Measurements from ENCODE around the gene DAPK1.

The DAPK1 gene

GRCh38 chr9:87685871-87686519 is 188.3 kb downstream of the DAPK1 start:
- no peaks in the 10 kb centered on the region for H3K36me3 ChIP-seq (replicated peaks)
- no peak overlapping the region for H3K4me3 ChIP-seq
- no peaks in the 10 kb centered on the region for H3K9me3 ChIP-seq
- H3K4me1 ChIP-seq: no peaks in the 10 kb centered on the region
- no peak for DNase-seq (ENCODE audit: low spot score in 2 of 2)
- in situ Hi-C loops (cut with MboI; ENCODE audit: low sequenced_read_pairs): no loop called here
- H3K27me3 ChIP-seq (ENCODE audit: low read depth): no peaks in the 10 kb centered on the region

GRCh38 chr9:87686520-87687090 is 188.9 kb downstream of the DAPK1 start:
- in situ Hi-C loops (cut with MboI; ENCODE audit: low sequenced_read_pairs): no loop called here

GRCh38 chr9:87687207-87687606 is 189.5 kb downstream of the DAPK1 start:
- in situ Hi-C loops (cut with MboI; ENCODE audit: low sequenced_read_pairs): no loop called here
- H3K27me3 ChIP-seq (ENCODE audit: low read depth): no peaks in the 10 kb centered on the region
- no peak overlapping the region for H3K4me3 ChIP-seq
- H3K36me3 ChIP-seq (replicated peaks): no peaks in the 10 kb centered on the region
- DNase-seq (ENCODE audit: low spot score in 2 of 2): no peak
- no peaks in the 10 kb centered on the region for H3K9me3 ChIP-seq
- H3K4me1 ChIP-seq: no peaks in the 10 kb centered on the region

More at GRCh38 chr9:87686520-87687090, 188.9 kb downstream of the DAPK1 start:
- H3K9me3 ChIP-seq: no peaks in the 10 kb centered on the region
- H3K36me3 ChIP-seq (replicated peaks): no peaks in the 10 kb centered on the region
- no peaks in the 10 kb centered on the region for H3K4me1 ChIP-seq
- H3K4me3 ChIP-seq: no peak overlapping the region
- DNase-seq (ENCODE audit: low spot score in 2 of 2): no peak
- no peaks in the 10 kb centered on the region for H3K27me3 ChIP-seq (ENCODE audit: low read depth)

- Histone ChIP-seq H3K27me3 (ENCODE audit: low read depth) (no peaks in the 10 kb centered on the region), H3K36me3 (replicated peaks) (no peaks in the 10 kb centered on the region), H3K4me1 (no peaks in the 10 kb centered on the region), H3K4me3 (no peak overlapping the region), H3K9me3 (no peaks in the 10 kb centered on the region)
- no peak for DNase-seq (ENCODE audit: low spot score in 2 of 2)
- in situ Hi-C loops (cut with MboI; ENCODE audit: low sequenced_read_pairs): no loop called here
Observed at GRCh38 chr9:87694236-87694755, 196.6 kb downstream of the DAPK1 start.

GRCh38 chr9:87695523-87695922 is 197.9 kb downstream of the DAPK1 start:
- Histone ChIP-seq H3K27me3 (ENCODE audit: low read depth) (no peaks in the 10 kb centered on the region), H3K4me3 (no peak overlapping the region), H3K9me3 (no peaks in the 10 kb centered on the region), H3K4me1 (no peaks in the 10 kb centered on the region), H3K36me3 (replicated peaks) (no peaks in the 10 kb centered on the region)
- DNase-seq (ENCODE audit: low spot score in 2 of 2): no peak
- in situ Hi-C loops (cut with MboI; ENCODE audit: low sequenced_read_pairs): no loop called here

GRCh38 chr9:87696641-87697040 is 199.0 kb downstream of the DAPK1 start:
- Histone ChIP-seq H3K36me3 (replicated peaks) (no peaks in the 10 kb centered on the region), H3K27me3 (ENCODE audit: low read depth) (no peaks in the 10 kb centered on the region), H3K9me3 (no peaks in the 10 kb centered on the region), H3K4me3 (no peak overlapping the region), H3K4me1 (peaks cover 3% of the 10 kb centered on the region; the same call in 1 of the 2 replicates)
- in situ Hi-C loops (cut with MboI; ENCODE audit: low sequenced_read_pairs): no loop called here
- no peak for DNase-seq (ENCODE audit: low spot score in 2 of 2)

GRCh38 chr9:87698069-87698809 is 200.6 kb downstream of the DAPK1 start:
- DNase-seq (ENCODE audit: low spot score in 2 of 2): no peak
- Histone ChIP-seq H3K4me1 (peaks cover 10% of the 10 kb centered on the region), H3K27me3 (ENCODE audit: low read depth) (no peaks in the 10 kb centered on the region), H3K9me3 (no peaks in the 10 kb centered on the region), H3K36me3 (replicated peaks) (no peaks in the 10 kb centered on the region), H3K4me3 (no peak overlapping the region)
- in situ Hi-C loops (cut with MboI; ENCODE audit: low sequenced_read_pairs): no loop called here

GRCh38 chr9:87699835-87700234 is 202.2 kb downstream of the DAPK1 start:
- no peak for DNase-seq (ENCODE audit: low spot score in 2 of 2)
- Histone ChIP-seq H3K36me3 (replicated peaks) (no peaks in the 10 kb centered on the region), H3K27me3 (ENCODE audit: low read depth) (no peaks in the 10 kb centered on the region), H3K4me1 (peaks cover 10% of the 10 kb centered on the region), H3K4me3 (no peak overlapping the region), H3K9me3 (no peaks in the 10 kb centered on the region)
- in situ Hi-C loops (cut with MboI; ENCODE audit: low sequenced_read_pairs): no loop called here

- no peak for DNase-seq (ENCODE audit: low spot score in 2 of 2)
- H3K4me1 ChIP-seq: peaks cover 10% of the 10 kb centered on the region
- no peaks in the 10 kb centered on the region for H3K27me3 ChIP-seq (ENCODE audit: low read depth)
- H3K36me3 ChIP-seq (replicated peaks): no peaks in the 10 kb centered on the region
- no peaks in the 10 kb centered on the region for H3K9me3 ChIP-seq
- in situ Hi-C loops (cut with MboI; ENCODE audit: low sequenced_read_pairs): no loop called here
- H3K4me3 ChIP-seq: no peak overlapping the region
Observed at GRCh38 chr9:87701491-87701890, 203.8 kb downstream of the DAPK1 start.

GRCh38 chr9:87701931-87702421 is 204.3 kb downstream of the DAPK1 start:
- in situ Hi-C loops (cut with MboI; ENCODE audit: low sequenced_read_pairs): no loop called here
- no peaks in the 10 kb centered on the region for H3K9me3 ChIP-seq
- H3K4me1 ChIP-seq: peaks cover 10% of the 10 kb centered on the region
- no peaks in the 10 kb centered on the region for H3K36me3 ChIP-seq (replicated peaks)
- H3K4me3 ChIP-seq: no peak overlapping the region
- H3K27me3 ChIP-seq (ENCODE audit: low read depth): no peaks in the 10 kb centered on the region
- peak; percentile 58 to 72 for DNase-seq (ENCODE audit: low spot score in 2 of 2)

GRCh38 chr9:87702921-87703320 is 205.3 kb downstream of the DAPK1 start:
- DNase-seq (ENCODE audit: low spot score in 2 of 2): no peak

GRCh38 chr9:87703636-87704276 is 206.1 kb downstream of the DAPK1 start:
- Histone ChIP-seq H3K9me3 (no peaks in the 10 kb centered on the region), H3K4me3 (no peak overlapping the region), H3K4me1 (peaks cover 10% of the 10 kb centered on the region), H3K36me3 (replicated peaks) (no peaks in the 10 kb centered on the region), H3K27me3 (ENCODE audit: low read depth) (no peaks in the 10 kb centered on the region)
- in situ Hi-C loops (cut with MboI; ENCODE audit: low sequenced_read_pairs): no loop called here
- DNase-seq (ENCODE audit: low spot score in 2 of 2): no peak

More at GRCh38 chr9:87702921-87703320, 205.3 kb downstream of the DAPK1 start:
- in situ Hi-C loops (cut with MboI; ENCODE audit: low sequenced_read_pairs): no loop called here
- Histone ChIP-seq H3K4me1 (peaks cover 10% of the 10 kb centered on the region), H3K9me3 (no peaks in the 10 kb centered on the region), H3K4me3 (no peak overlapping the region), H3K36me3 (replicated peaks) (no peaks in the 10 kb centered on the region), H3K27me3 (ENCODE audit: low read depth) (no peaks in the 10 kb centered on the region)

GRCh38 chr9:87704342-87704741 is 206.7 kb downstream of the DAPK1 start:
- Histone ChIP-seq H3K36me3 (replicated peaks) (no peaks in the 10 kb centered on the region), H3K4me1 (peaks cover 10% of the 10 kb centered on the region)
- in situ Hi-C loops (cut with MboI; ENCODE audit: low sequenced_read_pairs): no loop called here

More at GRCh38 chr9:87704342-87704741, 206.7 kb downstream of the DAPK1 start:
- no peak overlapping the region for H3K4me3 ChIP-seq
- H3K27me3 ChIP-seq (ENCODE audit: low read depth): no peaks in the 10 kb centered on the region
- no peak for DNase-seq (ENCODE audit: low spot score in 2 of 2)
- no peaks in the 10 kb centered on the region for H3K9me3 ChIP-seq
